8988T (cell line): ENCODE data around the gene DYNC2LI1.

Experiments
- DNase-seq: peaks from one replicate; pipeline ENCODE4 v3.0.0; 2011

The DYNC2LI1 gene

DNA sequence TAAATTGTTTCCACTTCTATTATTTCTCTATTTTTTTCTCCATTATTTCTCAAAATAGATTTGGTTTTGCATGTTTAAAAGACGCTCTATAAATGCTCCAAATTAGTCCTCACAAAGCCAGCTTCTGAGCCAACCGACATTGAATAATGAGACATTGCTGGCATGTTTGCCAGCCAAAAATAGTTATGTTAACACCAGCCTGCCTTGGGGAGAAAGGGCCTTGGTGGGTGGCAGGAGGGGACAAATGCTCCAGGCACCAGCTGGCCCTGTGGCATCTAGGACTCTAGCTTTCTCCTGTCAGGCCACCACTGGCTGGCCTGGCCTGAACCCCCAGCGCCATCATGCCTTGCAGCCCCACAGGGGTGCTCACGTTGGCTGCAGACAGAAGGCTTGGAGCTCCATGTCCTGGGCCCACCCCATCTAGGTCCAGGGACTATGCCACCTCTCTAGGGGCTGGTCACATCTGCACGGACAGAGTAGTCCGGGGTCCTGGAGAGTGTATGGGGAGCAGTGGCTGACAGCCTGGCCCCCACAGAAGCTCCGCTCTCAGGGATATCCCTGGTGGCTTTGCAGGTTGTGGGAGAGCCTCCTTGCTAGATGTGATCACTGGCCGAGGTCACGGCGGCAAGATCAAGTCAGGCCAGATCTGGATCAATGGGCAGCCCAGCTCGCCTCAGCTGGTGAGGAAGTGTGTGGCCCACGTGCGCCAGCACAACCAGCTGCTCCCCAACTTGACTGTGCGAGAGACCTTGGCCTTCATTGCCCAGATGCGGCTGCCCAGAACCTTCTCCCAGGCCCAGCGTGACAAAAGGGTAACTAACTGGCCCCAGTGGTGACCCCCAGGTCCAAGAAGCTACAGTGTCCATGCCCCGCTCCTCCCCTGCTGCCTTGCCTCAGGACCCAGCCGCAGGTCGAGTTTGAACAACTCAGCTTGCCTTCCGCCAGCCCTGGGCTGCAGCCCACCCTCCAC is 77.5 kb downstream of the DYNC2LI1 start:
- no peak for DNase-seq

GRCh38 chr2:43852196-43852730 is 78.4 kb downstream of the DYNC2LI1 start:
- DNase-seq, result no peak

DNA sequence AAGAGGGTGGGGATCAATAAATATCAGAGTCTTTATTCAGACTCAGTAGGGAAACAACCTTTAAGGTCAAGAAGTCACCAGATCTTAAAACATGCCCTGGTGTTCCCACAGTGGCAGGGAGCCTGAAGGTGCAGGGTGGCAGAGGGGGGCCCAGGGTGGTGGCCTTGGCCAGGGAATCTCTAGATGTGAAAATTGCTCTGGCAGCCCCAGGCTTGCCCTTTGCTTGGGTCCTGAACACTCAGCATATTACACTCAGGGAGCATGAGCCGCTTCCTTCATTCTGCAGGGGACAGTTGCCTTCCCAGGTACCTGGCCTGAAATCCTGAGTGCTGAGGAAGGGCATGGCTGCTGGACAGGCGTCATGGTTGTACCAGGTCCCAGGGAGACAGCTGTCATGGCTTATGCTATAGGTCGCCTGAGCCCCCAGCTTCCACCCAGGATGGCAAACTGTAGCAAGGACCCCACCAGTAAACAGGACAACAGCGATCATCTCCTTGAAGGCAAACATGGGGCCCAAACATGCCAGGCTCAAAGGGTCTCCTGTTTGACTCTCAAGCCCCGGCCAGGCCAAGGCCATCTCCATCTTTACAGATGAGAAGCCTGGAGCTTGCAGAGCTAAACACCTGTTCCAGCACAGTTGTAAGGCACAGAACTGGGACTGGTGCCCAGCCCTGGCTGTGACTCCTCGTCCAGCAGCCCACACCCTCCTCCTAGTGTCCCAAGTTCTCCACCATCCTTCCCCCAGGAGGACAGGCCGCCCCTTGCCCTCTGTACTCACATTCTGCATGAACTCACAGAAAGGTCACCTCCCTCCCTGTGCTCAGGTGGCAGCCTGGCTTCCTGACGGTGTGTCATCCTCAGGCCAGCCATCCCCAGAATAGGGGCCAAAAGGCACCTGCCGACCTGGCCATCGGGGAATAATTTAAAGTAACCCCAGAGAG is 79.6 kb downstream of the DYNC2LI1 start:
- DNase-seq, result no peak

DNA sequence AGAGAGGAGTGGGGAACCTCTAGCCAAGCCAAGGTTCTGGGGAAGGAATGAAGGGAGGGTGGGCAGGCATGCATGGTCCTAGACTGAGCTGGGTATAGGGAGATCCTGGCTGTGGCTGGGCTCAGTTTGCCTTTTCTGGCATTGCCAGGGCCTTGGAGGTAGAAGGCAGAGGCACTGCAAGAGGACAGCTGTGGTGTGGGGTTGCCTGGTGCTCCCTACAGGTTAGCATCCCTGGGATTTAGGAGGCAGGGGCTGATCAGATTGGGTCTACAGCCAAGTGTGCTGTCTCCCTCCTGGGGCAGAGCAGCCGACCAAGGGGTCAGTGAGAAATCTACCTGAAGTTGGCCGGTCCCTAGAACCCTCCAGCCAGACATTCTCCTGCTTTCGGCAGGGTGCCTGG is 80.8 kb downstream of the DYNC2LI1 start:
- DNase-seq, result no peak

- no peak for DNase-seq
Measured at GRCh38 chr2:43855292-43855691, 81.5 kb downstream of the DYNC2LI1 start.
